H1 (cell line): Measurements from ENCODE around the gene IL17A. TPM values are rescaled to one million over a fixed set of nuclear protein-coding genes. Genes with fewer than 3 reads are reported as not detected.

Experiments used
- CTCF ChIA-PET: fragments of 300-600 bp; sonication (Branson Sonifier 250); formaldehyde crosslinking; loops from one replicate; lab custom pipeline; 2021; ENCODE audit not compliant: partially characterized antibody; lab: Charles Lee
- POLR2A ChIA-PET: fragments of 300-600 bp; sonication (Branson Sonifier 250); formaldehyde crosslinking; loops from one replicate; lab custom pipeline; 2021; ENCODE audit warnings: inconsistent platforms; ENCODE audit not compliant: partially characterized antibody; lab: Charles Lee
- DNase-seq, 2 experiments: peaks; one replicate each; pipeline versions ENCODE4 v3.0.0 to v3.0.0-alpha.2; 2010 to 2022; ENCODE audit warnings: low spot score in 2 of 2, low read depth in 1 of 2, mixed read lengths in 1 of 2
- FAIRE-seq: peaks from 2 replicates; lab custom pipeline; 2011; peaks lifted over from hg19 to GRCh38; lab: Jason Lieb, UNC
- H2AFZ ChIP-seq: 2 replicates; pipeline ENCODE4 v1.8.1; 2012; ENCODE audit warnings: low read length, inconsistent platforms
- H2AK5ac ChIP-seq: 2 replicates; pipeline ENCODE4 v1.6.1; 2013; ENCODE audit warnings: low read depth, low read length
- H2BK120ac ChIP-seq: replicated peaks from 2 replicates; pipeline ENCODE3; 2013; ENCODE audit warnings: low read depth, low read length, inconsistent platforms
- H2BK12ac ChIP-seq: 2 replicates; pipeline ENCODE4 v1.6.1; 2013; ENCODE audit warnings: low read depth, low read length
- H2BK15ac ChIP-seq: 2 replicates; pipeline ENCODE4 v1.6.1; 2013; ENCODE audit warnings: low read length
- H2BK20ac ChIP-seq: 2 replicates; pipeline ENCODE4 v1.6.1; 2013; ENCODE audit warnings: low read length
- H2BK5ac ChIP-seq: 2 replicates; pipeline ENCODE4 v1.6.1; 2013; ENCODE audit warnings: low read depth, low read length
- H3K14ac ChIP-seq: 2 replicates; pipeline ENCODE4 v1.6.1; 2013; ENCODE audit warnings: inconsistent platforms; ENCODE audit not compliant: insufficient read length
- H3K18ac ChIP-seq: 2 replicates; pipeline ENCODE4 v1.6.1; 2013; ENCODE audit warnings: low read length; ENCODE audit errors: extremely low read depth
- H3K23ac ChIP-seq: 2 replicates; pipeline ENCODE4 v1.6.1; 2013; ENCODE audit warnings: inconsistent platforms; ENCODE audit not compliant: insufficient read length
- H3K23me2 ChIP-seq: 2 replicates; pipeline ENCODE4 v1.6.1; 2013; ENCODE audit warnings: low read depth, low read length
- H3K27ac ChIP-seq: 2 replicates; pipeline ENCODE4 v1.6.1; 2011; ENCODE audit warnings: low read depth, low read length, inconsistent platforms
- H3K27me3 ChIP-seq, 4 experiments: replicated peaks in 1 of 4; 1 replicate in 1 of 4; 2 replicates in 3 of 4; pipeline versions ENCODE4 v1.6.1 to v1.8.1; 2011 to 2013; ENCODE audit warnings: low read length in 3 of 4, mild to moderate bottlenecking in 3 of 4, inconsistent platforms in 2 of 4, mixed read lengths in 2 of 4, moderate library complexity in 1 of 4; ENCODE audit not compliant: control insufficient read depth in 3 of 4, insufficient read depth in 3 of 4; ENCODE audit errors: extremely low read depth in 1 of 4
- H3K36me3 ChIP-seq, 4 experiments: 2 replicates each; pipeline versions ENCODE4 v1.6.1 to v1.8.1; 2011 to 2013; ENCODE audit warnings: mild to moderate bottlenecking in 4 of 4, low read length in 3 of 4, moderate library complexity in 2 of 4, control low read depth in 1 of 4, inconsistent platforms in 1 of 4; ENCODE audit not compliant: insufficient read depth in 4 of 4, control insufficient read depth in 2 of 4
- H3K4ac ChIP-seq: replicated peaks from 2 replicates; pipeline ENCODE3; 2013; ENCODE audit warnings: low read length, low read depth, mixed read lengths, inconsistent platforms; ENCODE audit not compliant: insufficient read length
- H3K4me1 ChIP-seq, 4 experiments: replicated peaks in 1 of 4; 1 replicate in 1 of 4; 2 replicates in 3 of 4; pipeline versions ENCODE4 v1.6.1 to v1.8.1; 2011 to 2013; ENCODE audit warnings: low read length in 3 of 4, inconsistent platforms in 2 of 4, mixed read lengths in 1 of 4; ENCODE audit not compliant: insufficient read depth in 4 of 4, control insufficient read depth in 3 of 4
- H3K4me2 ChIP-seq, 2 experiments: 2 replicates each; pipeline versions ENCODE4 v1.6.1 to v1.8.1; 2011 to 2013; ENCODE audit warnings: low read depth in 2 of 2, low read length in 2 of 2, control low read depth in 1 of 2, inconsistent platforms in 1 of 2, mild to moderate bottlenecking in 1 of 2; ENCODE audit not compliant: insufficient read depth in 1 of 2
- H3K4me3 ChIP-seq, 4 experiments: fragments of 200-600, 300-600 bp in 1 of 4; sonication (generic), shearing (Covaris generic), sonication (Bioruptor Twin) in 1 of 4; 2 replicates each; pipeline versions ENCODE4 v1.5.1 to v1.8.1; 2011 to 2016; ENCODE audit warnings: low read length in 4 of 4, low read depth in 3 of 4, control low read depth in 2 of 4, inconsistent platforms in 2 of 4, mild to moderate bottlenecking in 2 of 4, mixed read lengths in 1 of 4, moderate library complexity in 1 of 4; ENCODE audit not compliant: insufficient read depth in 2 of 4; ENCODE audit errors: extremely low read depth in 1 of 4
- H3K56ac ChIP-seq: replicated peaks from 2 replicates; pipeline ENCODE3; 2013; ENCODE audit warnings: low read depth, mild to moderate bottlenecking, mixed read lengths, low read length, inconsistent platforms; ENCODE audit not compliant: insufficient read length
- H3K79me1 ChIP-seq: 2 replicates; pipeline ENCODE4 v1.6.1; 2013; ENCODE audit warnings: low read depth, low read length, control low read depth
- H3K79me2 ChIP-seq, 2 experiments: 2 replicates each; pipeline versions ENCODE4 v1.6.1 to v1.8.1; 2012 to 2013; ENCODE audit warnings: low read length in 2 of 2, mild to moderate bottlenecking in 2 of 2, inconsistent platforms in 1 of 2; ENCODE audit not compliant: insufficient read depth in 2 of 2, control insufficient read depth in 1 of 2
- H3K9ac ChIP-seq, 4 experiments: replicated peaks in 1 of 4; 1 replicate in 1 of 4; 2 replicates in 3 of 4; pipeline versions ENCODE4 v1.6.1 to v1.8.1; 2011 to 2013; ENCODE audit warnings: low read depth in 3 of 4, low read length in 3 of 4, control low read depth in 2 of 4, mild to moderate bottlenecking in 2 of 4, moderate library complexity in 2 of 4, inconsistent platforms in 1 of 4; ENCODE audit errors: extremely low read depth in 1 of 4
- H3K9me3 ChIP-seq, 2 experiments: 2 replicates each; pipeline versions ENCODE4 v1.6.1 to v1.8.1; 2012 to 2013; ENCODE audit warnings: mild to moderate bottlenecking in 2 of 2, moderate library complexity in 2 of 2, control low read depth in 1 of 2, inconsistent platforms in 1 of 2, low read depth in 1 of 2, low read length in 1 of 2, mixed read lengths in 1 of 2; ENCODE audit not compliant: insufficient read depth in 2 of 2
- H4K20me1 ChIP-seq, 2 experiments: replicated peaks in 1 of 2; 2 replicates each; pipeline versions ENCODE3 to v1.8.1; 2011 to 2013; ENCODE audit warnings: inconsistent platforms in 2 of 2, low read length in 2 of 2, mild to moderate bottlenecking in 1 of 2; ENCODE audit not compliant: insufficient read depth in 2 of 2, control insufficient read depth in 1 of 2
- H4K5ac ChIP-seq: 2 replicates; pipeline ENCODE4 v1.6.1; 2013; ENCODE audit warnings: low read length, low read depth, mixed read lengths, inconsistent platforms; ENCODE audit not compliant: insufficient read length
- H4K8ac ChIP-seq: 2 replicates; pipeline ENCODE4 v1.8.0; 2013; ENCODE audit warnings: mild to moderate bottlenecking, moderate library complexity, low read length, inconsistent platforms; ENCODE audit not compliant: insufficient read depth; ENCODE audit errors: extremely low read depth
- H4K91ac ChIP-seq: replicated peaks from 2 replicates; pipeline ENCODE3; 2013; ENCODE audit warnings: low read length, mixed read lengths, inconsistent platforms; ENCODE audit not compliant: insufficient read length
- CBX5 ChIP-seq: fragments of 300-800, 300-1000 bp; sonication (generic); IDR thresholded peaks from 2 replicates; pipeline ENCODE4 v1.7.1; 2016; ENCODE audit warnings: antibody characterized with exemption, low read length, low read depth
- CTBP2 ChIP-seq: IDR thresholded peaks from 2 replicates; pipeline ENCODE4 v1.7.0; 2011; ENCODE audit warnings: borderline replicate concordance, mild to moderate bottlenecking, moderate library complexity, mixed read lengths, low read length; ENCODE audit not compliant: insufficient read depth, insufficient read length
- GABPA ChIP-seq: IDR thresholded peaks from 2 replicates; pipeline ENCODE4 v1.6.1; 2011; ENCODE audit warnings: mild to moderate bottlenecking, low read length, moderate library complexity, borderline replicate concordance; ENCODE audit not compliant: insufficient read depth
- KDM5A ChIP-seq: fragments of 200-600 bp; IDR thresholded peaks from 2 replicates; pipeline ENCODE4 v1.7.1; 2012; ENCODE audit warnings: mild to moderate bottlenecking, low read length, inconsistent platforms, mixed read lengths
- RBBP5 ChIP-seq: IDR thresholded peaks from 2 replicates; pipeline ENCODE4 v1.7.1; 2012; ENCODE audit warnings: low read depth, mild to moderate bottlenecking, inconsistent platforms, low read length, moderate library complexity, borderline replicate concordance
- SIN3A ChIP-seq, 2 experiments: IDR thresholded peaks in 1 of 2; conservative IDR thresholded peaks in 1 of 2; 2 replicates each; pipeline ENCODE4 v1.6.1; 2011 to 2012; ENCODE audit warnings: low read length in 2 of 2, improper control_type of control experiment in 1 of 2, low read depth in 1 of 2, mild to moderate bottlenecking in 1 of 2
- SP1 ChIP-seq: IDR thresholded peaks from 2 replicates; pipeline ENCODE4 v1.6.1; 2011; ENCODE audit warnings: low read depth, low read length
- WGBS, 2 experiments: shearing (Covaris generic) in 1 of 2; methylation state at CpG; one replicate each; pipeline versions ENCODE4 v1.1.6 to v1.1.7; 2013 to 2015; ENCODE audit warnings: low lambda C conversion rate in 2 of 2, mixed read lengths in 2 of 2, inconsistent platforms in 1 of 2, low coverage in 1 of 2, missing lambda C conversion rate in 1 of 2; ENCODE audit not compliant: insufficient replicate concordance in 2 of 2, insufficient coverage in 1 of 2, insufficient read length in 1 of 2; ENCODE audit errors: extremely low coverage in 1 of 2, missing lambda C conversion rate in 1 of 2; 5-methylcytosine and 5-hydroxymethylcytosine counted together
- long read RNA-seq, 2 experiments: library from RNA in 1 of 2; library from capped mRNA in 1 of 2; stranded (forward); transcript quantifications; one replicate each; pipeline ENCODE4 v2.0.0, GENCODE V29; 2021; ENCODE audit warnings: inconsistent platforms in 1 of 2
- polyA minus RNA-seq, 3 experiments: library from RNA; depleted of rRNA, polyadenylated mRNA; stranded (reverse); fragments of >200 nt; gene quantifications; 1 replicate in 2 of 3; 2 replicates in 1 of 3; pipeline ENCODE4 v1.2.3, GENCODE V29; 2011
- polyA plus RNA-seq, 7 experiments: library from polyadenylated mRNA; depleted of rRNA in 3 of 7; stranded (reverse) in 5 of 7; unstranded in 2 of 7; fragments of >200 nt in 5 of 7; fragments of 200-250 nt in 2 of 7; gene quantifications; 1 replicate in 5 of 7; 2 replicates in 1 of 7; 4 replicates in 1 of 7; pipeline versions ENCODE4 v1.2.1 to v1.2.3, GENCODE V29; 2011 to 2013; ENCODE audit warnings: missing spikeins in 2 of 7, mixed read lengths in 2 of 7
- total RNA-seq: library from RNA; stranded (reverse); fragmentation: NEBNext Ultra II Directional; extraction: Animal tissue kit (Norgen Biotek cat#: 25700); gene quantifications from 2 replicates; pipeline ENCODE4 v1.2.1, GENCODE V29; 2021
- TF ChIP-seq, protein P1 (sequence below), 3 experiments: IDR thresholded peaks; 1 replicate in 2 of 3; 2 replicates in 1 of 3; pipeline versions ENCODE4 v1.5.1 to v1.6.1; 2011; ENCODE audit warnings: low read length in 3 of 3, mild to moderate bottlenecking in 3 of 3, inconsistent platforms in 2 of 3, low read depth in 1 of 3, moderate library complexity in 1 of 3; ENCODE audit not compliant: insufficient read depth in 1 of 3; ENCODE audit errors: control extremely low read depth in 1 of 3

IL17A gene
- total RNA-seq: not detected in 2 replicates
- not detected in 2 replicates for polyA plus RNA-seq (2011; rRNA removed)
- not detected for polyA plus RNA-seq (2011; cell fraction: cytosol; rRNA removed)
- not detected for polyA plus RNA-seq (2011; cell fraction: nucleus; rRNA removed)
- polyA plus RNA-seq (2012, experiment 1 of 2): not detected in 4 replicates
- not detected for polyA plus RNA-seq (2012, experiment 2 of 2)
- polyA plus RNA-seq (2013, experiment 1 of 2): not detected
- polyA plus RNA-seq (2013, experiment 2 of 2): not detected
- not detected in 2 replicates for polyA minus RNA-seq (2011; rRNA and poly(A)+ RNA removed)
- not detected for polyA minus RNA-seq (2011; cell fraction: cytosol; rRNA and poly(A)+ RNA removed)
- polyA minus RNA-seq (2011; cell fraction: nucleus; rRNA and poly(A)+ RNA removed): not detected
- long read RNA-seq, experiment 1: 0 reads
- long read RNA-seq, experiment 2: 0 reads

DNA sequence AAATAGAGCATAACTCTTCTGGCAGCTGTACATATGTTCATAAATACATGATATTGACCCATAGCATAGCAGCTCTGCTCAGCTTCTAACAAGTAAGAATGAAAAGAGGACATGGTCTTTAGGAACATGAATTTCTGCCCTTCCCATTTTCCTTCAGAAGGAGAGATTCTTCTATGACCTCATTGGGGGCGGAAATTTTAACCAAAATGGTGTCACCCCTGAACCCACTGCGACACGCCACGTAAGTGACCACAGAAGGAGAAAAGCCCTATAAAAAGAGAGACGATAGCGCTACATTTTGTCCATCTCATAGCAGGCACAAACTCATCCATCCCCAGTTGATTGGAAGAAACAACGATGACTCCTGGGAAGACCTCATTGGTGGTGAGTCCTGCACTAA, at the start of gene IL17A:
IL17A (plus strand) TSS at position 301 of the 400 bp plus-strand sequence; CDS start at position 358, 57 bp downstream.
- Histone ChIP-seq H2AFZ (0 out of 2 replicates have a peak within 1 kb of the TSS, but pooled peaks have one; percentile 68), H3K9me3 (peaks cover 0 to 3% of the 10 kb centered on the region in 2 experiments; a peak in 2 of 4 replicates), H3K18ac (no peak within 1 kb of the TSS), H4K5ac (no peak within 1 kb of the TSS), H3K23ac (no peak within 1 kb of the TSS), H2BK12ac (no peak within 1 kb of the TSS), H3K9ac (no peak within 1 kb of the TSS), H3K79me1 (no peaks in the 10 kb centered on the region), H4K91ac (no peak within 1 kb of the TSS), H2BK5ac (no peak within 1 kb of the TSS), H3K14ac (no peak within 1 kb of the TSS), H3K23me2 (no peaks in the 10 kb centered on the region), H4K20me1 (no peaks in the 10 kb centered on the region), H4K8ac (no peak within 1 kb of the TSS), H3K36me3 (no peaks in the 10 kb centered on the region), H3K4ac (no peak within 1 kb of the TSS), H3K27me3 (no peaks in the 10 kb centered on the region), H3K4me2 (no peak within 1 kb of the TSS), H3K27ac (no peak within 1 kb of the TSS), H2BK120ac (no peak within 1 kb of the TSS), H2BK15ac (no peak within 1 kb of the TSS), H2BK20ac (no peak within 1 kb of the TSS), H3K4me3 (no peak within 1 kb of the TSS), H2AK5ac (no peak within 1 kb of the TSS; the same call in 1 of the 2 replicates), H3K79me2 (no peaks in the 10 kb centered on the region), H3K56ac (no peak within 1 kb of the TSS), H3K4me1 (peaks cover 0 to 7% (median 3%) of the 10 kb centered on the region in 4 experiments; a peak in 3 of 7 replicates)
- ChIA-PET CTCF (interaction anchor here (1.1 kb wide), 1 partner anchor 48 kb away, joined by 3 read pairs; no protein-coding TSS in a partner anchor), POLR2A (no interaction called here)
- DNase-seq: no peak
- FAIRE-seq: no peak
- TF ChIP-seq GABPA: no peak
- no peak for TF ChIP-seq CTBP2
- no peak for TF ChIP-seq KDM5A
- no peak for TF ChIP-seq SP1
- TF ChIP-seq, protein P1, sequence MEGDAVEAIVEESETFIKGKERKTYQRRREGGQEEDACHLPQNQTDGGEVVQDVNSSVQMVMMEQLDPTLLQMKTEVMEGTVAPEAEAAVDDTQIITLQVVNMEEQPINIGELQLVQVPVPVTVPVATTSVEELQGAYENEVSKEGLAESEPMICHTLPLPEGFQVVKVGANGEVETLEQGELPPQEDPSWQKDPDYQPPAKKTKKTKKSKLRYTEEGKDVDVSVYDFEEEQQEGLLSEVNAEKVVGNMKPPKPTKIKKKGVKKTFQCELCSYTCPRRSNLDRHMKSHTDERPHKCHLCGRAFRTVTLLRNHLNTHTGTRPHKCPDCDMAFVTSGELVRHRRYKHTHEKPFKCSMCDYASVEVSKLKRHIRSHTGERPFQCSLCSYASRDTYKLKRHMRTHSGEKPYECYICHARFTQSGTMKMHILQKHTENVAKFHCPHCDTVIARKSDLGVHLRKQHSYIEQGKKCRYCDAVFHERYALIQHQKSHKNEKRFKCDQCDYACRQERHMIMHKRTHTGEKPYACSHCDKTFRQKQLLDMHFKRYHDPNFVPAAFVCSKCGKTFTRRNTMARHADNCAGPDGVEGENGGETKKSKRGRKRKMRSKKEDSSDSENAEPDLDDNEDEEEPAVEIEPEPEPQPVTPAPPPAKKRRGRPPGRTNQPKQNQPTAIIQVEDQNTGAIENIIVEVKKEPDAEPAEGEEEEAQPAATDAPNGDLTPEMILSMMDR (IDR thresholded peaks at IDR 0.05; ENCODE audit: control extremely low read depth in 1 of 3, insufficient read depth in 1 of 3, low read depth in 1 of 3, low read length in 3 of 3): no peak
- no peak for TF ChIP-seq CBX5
- TF ChIP-seq SIN3A (conservative IDR thresholded peaks at IDR 0.05 in 1 of 2, IDR thresholded peaks at IDR 0.05 in 1 of 2; ENCODE audit: low read depth in 1 of 2, low read length in 2 of 2): no peak
- TF ChIP-seq RBBP5: no peak
- 97% methylated on average over 7 of the region's 7 CpGs; no CpG with 5 or more reads in 1 of the 2 experiments for WGBS, 2 experiments
